Embryonic facial prominence (tissue), 1 donor: ENCODE measurements around the gene CHAMP1.

Experiments used
- DNase-seq: peaks from one replicate; pipeline ENCODE4 v3.0.0-alpha.2; 2016; ENCODE audit errors: extremely low spot score

The CHAMP1 gene

GRCh38 chr13:114314074-114314912 lies at the start of gene CHAMP1:
TSS of gene CHAMP1 (plus strand) at chr13:114314503. CDS start at chr13:114323843, 9,340 bp downstream.
- DNase-seq = peak; percentile 82

- DNase-seq = no peak
These were observed 49.3 kb upstream of the CHAMP1 start for GRCh38 chr13:114264886-114265611.

GRCh38 chr13:114266241-114266640 lies 48.1 kb upstream of the CHAMP1 start:
- DNase-seq = no peak

- DNase-seq = no peak
These were observed 45.7 kb upstream of the CHAMP1 start for GRCh38 chr13:114268344-114269280.

GRCh38 chr13:114269281-114269770 lies 45.0 kb upstream of the CHAMP1 start:
- DNase-seq = no peak

- no peak for DNase-seq
These were observed 41.3 kb upstream of the CHAMP1 start for GRCh38 chr13:114272977-114273376.

- no peak for DNase-seq
These were observed 39.0 kb upstream of the CHAMP1 start for GRCh38 chr13:114275304-114275703.

GRCh38 chr13:114279146-114279545 lies 35.2 kb upstream of the CHAMP1 start:
- DNase-seq = no peak

GRCh38 chr13:114279758-114280355 lies 34.4 kb upstream of the CHAMP1 start:
- DNase-seq = no peak

- peak; percentile 67 for DNase-seq
These were observed 32.8 kb upstream of the CHAMP1 start, which contains the start of gene UPF3A for GRCh38 chr13:114281351-114282040. TSS of gene UPF3A (plus strand) at chr13:114281601. CDS start at chr13:114281640, 39 bp downstream.

GRCh38 chr13:114282041-114282670 lies 32.1 kb upstream of the CHAMP1 start:
- peak; percentile 44 for DNase-seq

- DNase-seq = no peak
These were observed 30.7 kb upstream of the CHAMP1 start for GRCh38 chr13:114283576-114283975.

- no peak for DNase-seq
These were observed 29.6 kb upstream of the CHAMP1 start for GRCh38 chr13:114284680-114285079.

GRCh38 chr13:114285166-114285808 lies 29.0 kb upstream of the CHAMP1 start:
- no peak for DNase-seq

GRCh38 chr13:114286808-114287207 lies 27.5 kb upstream of the CHAMP1 start:
- DNase-seq = no peak

- no peak for DNase-seq
These were observed 26.1 kb upstream of the CHAMP1 start for GRCh38 chr13:114288157-114288591.

GRCh38 chr13:114296448-114296847 lies 17.9 kb upstream of the CHAMP1 start:
- DNase-seq = no peak

- no peak for DNase-seq
These were observed 17.4 kb upstream of the CHAMP1 start for GRCh38 chr13:114296902-114297301.

- DNase-seq = no peak
These were observed 15.4 kb upstream of the CHAMP1 start for GRCh38 chr13:114298866-114299265.
